Activated CD4-positive, alpha-beta T cell treated with anti-CD3 and anti-CD28 coated beads for 36 hours (primary cell): ENCODE data around the gene SLC9A1. TPM values are rescaled to one million over a fixed set of nuclear protein-coding genes. Genes with fewer than 3 reads are reported as not detected.

Source experiments
- ATAC-seq: fragments of 200-7000 bp; cut with Tn5 transposase; one replicate; pipeline ENCODE4 v1.10.0; 2021; ENCODE audit warnings: mild to moderate bottlenecking, moderate library complexity
- CTCF ChIA-PET: fragments of 350-600 bp; sonication (Branson Sonifier 250); formaldehyde crosslinking; loops from one replicate; lab custom pipeline; 2021; ENCODE audit warnings: antibody characterized with exemption; lab: Charles Lee
- POLR2A ChIA-PET: fragments of 350-600 bp; sonication (Branson Sonifier 250); formaldehyde crosslinking; loops from one replicate; lab custom pipeline; 2021; ENCODE audit warnings: antibody characterized with exemption, inconsistent platforms; lab: Charles Lee
- DNase-seq: peaks from one replicate; pipeline ENCODE4 v3.0.0-alpha.2; 2020
- H3K27ac Mint-ChIP-seq: one replicate; pipeline ENCODE4 v1.8.0; 2021; ENCODE audit warnings: mixed read lengths
- H3K27me3 Mint-ChIP-seq: one replicate; pipeline ENCODE4 v1.8.0; 2021; ENCODE audit warnings: mixed read lengths
- H3K36me3 Mint-ChIP-seq: one replicate; pipeline ENCODE4 v1.8.0; 2021; ENCODE audit warnings: low read depth, mixed read lengths
- H3K4me1 Mint-ChIP-seq: one replicate; pipeline ENCODE4 v1.8.0; 2021; ENCODE audit warnings: mixed read lengths
- H3K4me3 Mint-ChIP-seq: one replicate; pipeline ENCODE4 v1.8.0; 2021; ENCODE audit warnings: mild to moderate bottlenecking, moderate library complexity, mixed read lengths
- H3K9me3 Mint-ChIP-seq: one replicate; pipeline ENCODE4 v1.8.0; 2021; ENCODE audit warnings: low read depth, mixed read lengths
- intact Hi-C, 2 experiments: fragments of 100-400 bp; cut with DNase I in 1 of 2; cut with micrococcal nuclease in 1 of 2; formaldehyde crosslinking; loops; one replicate each; pipeline versions ENCODE4 v1.14.2 to v1.15.1; 2022 to 2024; cut with DNase I, micrococcal nuclease
- total RNA-seq, 2 experiments: library from RNA; stranded (reverse); gene quantifications; one replicate each; pipeline ENCODE4 v1.2.3, GENCODE V29; 2021

SLC9A1 gene
- total RNA-seq, 2 experiments from 2014 or later: 15.6 to 20.4 TPM

- no peak overlapping the region for H3K4me3 Mint-ChIP-seq
- H3K27me3 Mint-ChIP-seq: no peaks in the 10 kb centered on the region
- no peak overlapping the region for H3K27ac Mint-ChIP-seq
- intact Hi-C loops: no loop called here
- H3K9me3 Mint-ChIP-seq: no peaks in the 10 kb centered on the region
- H3K36me3 Mint-ChIP-seq: no peaks in the 10 kb centered on the region
- ATAC-seq (no peak), DNase-seq (no peak)
- no peaks in the 10 kb centered on the region for H3K4me1 Mint-ChIP-seq
- ChIA-PET POLR2A (interaction anchor here (0.7 kb wide), 1 partner anchor 350 kb away, joined by 8 read pairs; no protein-coding TSS in a partner anchor), CTCF (interaction anchor here (0.7 to 2.0 kb wide), 2 partner anchors 31 to 32 kb away, joined by 3 to 9 read pairs; no protein-coding TSS in a partner anchor)
Measured at GRCh38 chr1:27076803-27077202, 78.1 kb downstream of the SLC9A1 start.

- intact Hi-C loops: no loop called here
- Mint-ChIP-seq H3K27ac (no peak overlapping the region), H3K27me3 (no peaks in the 10 kb centered on the region), H3K36me3 (no peaks in the 10 kb centered on the region), H3K4me1 (no peaks in the 10 kb centered on the region), H3K4me3 (no peak overlapping the region), H3K9me3 (no peaks in the 10 kb centered on the region)
- DNase-seq: no peak
- ChIA-PET POLR2A (no interaction called here), CTCF (interaction anchor here (0.5 to 1.1 kb wide), 4 partner anchors 22 to 80 kb away, joined by 3 to 4 read pairs (median 3); no protein-coding TSS in a partner anchor)
- peak; percentile 36 for ATAC-seq
Measured at GRCh38 chr1:27074175-27074780, 80.6 kb downstream of the SLC9A1 start.

- Mint-ChIP-seq H3K27me3 (no peaks in the 10 kb centered on the region), H3K4me1 (no peaks in the 10 kb centered on the region), H3K4me3 (no peak overlapping the region), H3K9me3 (no peaks in the 10 kb centered on the region), H3K27ac (no peak overlapping the region), H3K36me3 (no peaks in the 10 kb centered on the region)
- ATAC-seq (no peak), DNase-seq (no peak)
- ChIA-PET CTCF (interaction anchor here (0.6 to 0.7 kb wide), 2 partner anchors 286 to 324 kb away, joined by 3 read pairs; no protein-coding TSS in a partner anchor), POLR2A (no interaction called here)
- intact Hi-C loops: no loop called here
Measured at GRCh38 chr1:27071049-27071416, 83.9 kb downstream of the SLC9A1 start.

DNA sequence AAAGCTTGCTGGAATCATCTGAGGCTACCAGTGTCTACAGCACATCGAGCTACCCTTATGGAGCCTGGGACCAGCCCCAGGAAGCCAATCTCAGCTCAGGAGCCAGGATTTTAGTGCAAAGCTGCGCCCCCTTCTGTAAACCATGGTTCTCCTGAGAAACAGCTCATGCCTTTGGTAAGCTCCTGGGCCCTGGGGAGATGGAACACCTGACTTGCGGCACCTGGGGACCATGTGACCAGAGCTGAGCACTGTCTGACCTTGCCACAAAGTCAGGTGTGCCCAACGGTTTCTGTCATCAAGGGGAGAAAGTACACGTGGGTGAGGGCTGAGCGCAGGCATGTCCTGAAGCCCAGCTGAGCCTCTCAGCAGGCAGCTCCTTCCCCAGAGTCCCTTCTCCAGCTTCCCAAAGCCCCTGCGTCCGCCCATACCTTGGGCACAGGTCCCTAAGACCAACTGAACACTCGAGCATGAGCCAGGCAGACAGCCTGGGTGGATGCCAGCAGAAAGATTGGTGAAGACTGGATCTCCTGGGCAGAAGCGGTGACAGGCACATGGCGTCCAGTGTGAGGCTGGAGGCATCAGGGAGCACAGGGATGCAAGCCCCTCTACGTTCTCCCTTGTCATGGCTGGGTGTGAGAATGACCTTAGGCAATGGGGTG, 84.4 kb downstream of the SLC9A1 start:
- no peak for DNase-seq
- Mint-ChIP-seq H3K4me3 (no peak overlapping the region), H3K4me1 (no peaks in the 10 kb centered on the region), H3K27me3 (no peaks in the 10 kb centered on the region), H3K9me3 (no peaks in the 10 kb centered on the region), H3K36me3 (no peaks in the 10 kb centered on the region), H3K27ac (no peak overlapping the region)
- POLR2A ChIA-PET: no interaction called here
- intact Hi-C loops: no loop called here
- ATAC-seq: no peak
- CTCF ChIA-PET: interaction anchor here (0.7 kb wide), 1 partner anchor 324 kb away, joined by 3 read pairs; no protein-coding TSS in a partner anchor

DNA sequence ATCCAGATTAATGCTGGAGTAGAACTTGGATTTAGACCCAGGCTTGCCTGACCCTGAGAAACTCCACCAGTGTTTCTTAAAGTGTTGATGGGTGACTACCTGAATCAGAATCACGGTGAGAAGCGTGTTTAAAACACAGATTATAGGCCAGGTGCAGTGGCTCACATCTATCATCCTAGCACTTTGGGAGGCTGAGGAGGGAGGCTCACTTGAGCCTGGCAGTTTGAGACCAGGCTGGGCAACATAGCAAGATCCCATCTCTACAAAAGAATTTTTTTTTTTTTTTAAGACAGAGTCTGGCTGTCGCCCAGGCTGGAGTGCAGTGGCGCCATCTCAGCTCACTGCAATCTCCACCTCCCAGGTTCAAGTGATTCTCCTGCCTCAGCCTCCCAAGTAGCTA, 86.0 kb downstream of the SLC9A1 start:
- Mint-ChIP-seq H3K9me3 (no peaks in the 10 kb centered on the region), H3K27me3 (no peaks in the 10 kb centered on the region), H3K36me3 (no peaks in the 10 kb centered on the region), H3K4me1 (no peaks in the 10 kb centered on the region), H3K4me3 (no peak overlapping the region), H3K27ac (no peak overlapping the region)
- intact Hi-C loops: no loop called here
- DNase-seq (no peak), ATAC-seq (no peak)
- ChIA-PET POLR2A (no interaction called here), CTCF (interaction anchor here (0.6 kb wide), 1 partner anchor 29 kb away, joined by 3 read pairs; no protein-coding TSS in a partner anchor)

DNA sequence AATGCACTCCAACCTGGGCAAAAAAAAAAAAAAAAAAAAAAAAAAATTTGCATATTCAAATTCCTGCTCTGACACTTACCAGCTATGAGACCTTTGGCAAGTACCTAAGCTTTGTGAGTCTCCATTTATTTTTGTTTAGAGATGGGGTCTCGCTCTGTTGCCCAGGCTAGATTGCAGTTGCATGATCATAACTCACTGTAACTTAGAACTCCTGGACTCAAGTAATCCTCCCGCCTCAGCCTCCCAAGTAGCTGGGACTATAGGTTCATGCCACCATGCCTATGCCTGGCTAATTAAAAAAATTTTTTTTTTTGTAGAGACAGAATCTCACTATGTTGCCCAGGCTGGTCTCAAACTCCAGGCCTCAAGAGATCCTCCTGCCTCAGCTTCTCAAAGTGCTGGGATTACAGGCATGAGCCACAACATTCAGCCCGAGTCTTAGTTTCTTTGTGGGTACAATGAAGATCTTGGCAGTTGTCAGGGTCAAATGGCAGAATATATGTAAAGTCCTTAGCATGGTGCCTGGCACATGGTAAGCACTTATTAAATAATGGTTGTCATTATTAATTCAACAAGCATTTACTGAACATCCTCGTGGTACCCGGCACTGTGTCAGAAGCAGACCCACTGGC, 88.8 kb downstream of the SLC9A1 start:
- no peak for ATAC-seq
- intact Hi-C loops: no loop called here
- POLR2A ChIA-PET: interaction anchor here (0.6 kb wide), 1 partner anchor 197 kb away, joined by 3 read pairs; no protein-coding TSS in a partner anchor
- no peaks in the 10 kb centered on the region for H3K27me3 Mint-ChIP-seq
- H3K27ac Mint-ChIP-seq: no peak overlapping the region
- no peak overlapping the region for H3K4me3 Mint-ChIP-seq
- CTCF ChIA-PET: no interaction called here
- no peaks in the 10 kb centered on the region for H3K4me1 Mint-ChIP-seq
- DNase-seq: no peak
- no peaks in the 10 kb centered on the region for H3K9me3 Mint-ChIP-seq
- H3K36me3 Mint-ChIP-seq: no peaks in the 10 kb centered on the region

GRCh38 chr1:27060891-27061290, 94.0 kb downstream of the SLC9A1 start:
- Mint-ChIP-seq H3K4me3 (no peak overlapping the region), H3K9me3 (no peaks in the 10 kb centered on the region), H3K36me3 (no peaks in the 10 kb centered on the region), H3K27ac (no peak overlapping the region), H3K4me1 (no peaks in the 10 kb centered on the region), H3K27me3 (no peaks in the 10 kb centered on the region)
- no peak for ATAC-seq
- ChIA-PET POLR2A (no interaction called here), CTCF (interaction anchor here (0.6 to 2.1 kb wide), 5 partner anchors 15 to 476 kb away, joined by 3 to 10 read pairs (median 3); no protein-coding TSS in a partner anchor)
- intact Hi-C loops: no loop called here
- DNase-seq: no peak

GRCh38 chr1:27058966-27059669, 95.8 kb downstream of the SLC9A1 start:
- CTCF ChIA-PET: interaction anchor here (1.6 kb wide), 1 partner anchor 15 kb away, joined by 7 read pairs; no protein-coding TSS in a partner anchor
- Mint-ChIP-seq H3K36me3 (no peaks in the 10 kb centered on the region), H3K9me3 (no peaks in the 10 kb centered on the region), H3K4me3 (no peak overlapping the region), H3K27ac (no peak overlapping the region), H3K4me1 (no peaks in the 10 kb centered on the region), H3K27me3 (no peaks in the 10 kb centered on the region)
- ATAC-seq (no peak), DNase-seq (no peak)
- POLR2A ChIA-PET: no interaction called here
- intact Hi-C loops: no loop called here

GRCh38 chr1:27057801-27058625, 96.9 kb downstream of the SLC9A1 start:
- Mint-ChIP-seq H3K27ac (no peak overlapping the region), H3K9me3 (no peaks in the 10 kb centered on the region), H3K4me3 (no peak overlapping the region), H3K27me3 (no peaks in the 10 kb centered on the region), H3K4me1 (no peaks in the 10 kb centered on the region), H3K36me3 (no peaks in the 10 kb centered on the region)
- DNase-seq: no peak
- intact Hi-C loops: no loop called here
- no peak for ATAC-seq
- ChIA-PET CTCF (interaction anchor here (1.5 kb wide), 1 partner anchor 12 kb away, joined by 9 read pairs; no protein-coding TSS in a partner anchor), POLR2A (no interaction called here)

DNA sequence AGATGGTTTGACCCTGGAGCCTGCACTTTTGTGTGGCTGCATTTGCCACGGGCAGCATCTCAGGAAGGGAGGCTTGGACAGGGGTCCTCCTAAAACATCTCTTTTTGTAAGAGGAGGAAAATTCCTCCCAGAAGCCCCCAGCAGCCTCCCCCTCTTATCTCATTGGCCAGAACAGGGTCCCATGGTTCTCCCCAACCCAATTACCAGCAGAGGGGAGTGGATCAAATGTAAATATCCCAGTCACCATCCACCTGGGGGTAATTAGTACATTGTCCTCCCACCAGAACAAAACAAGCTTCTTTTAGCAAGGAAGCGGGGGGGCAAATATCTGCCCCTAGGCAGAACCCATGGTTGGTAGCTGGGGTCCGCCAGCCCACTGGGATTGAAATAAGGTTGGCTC, 97.5 kb downstream of the SLC9A1 start:
- H3K4me3 Mint-ChIP-seq: no peak overlapping the region
- intact Hi-C loops: no loop called here
- H3K27ac Mint-ChIP-seq: no peak overlapping the region
- H3K9me3 Mint-ChIP-seq: no peaks in the 10 kb centered on the region
- H3K36me3 Mint-ChIP-seq: no peaks in the 10 kb centered on the region
- CTCF ChIA-PET: interaction anchor here (0.6 to 1.5 kb wide), 2 partner anchors 11 kb away, joined by 3 to 9 read pairs; no protein-coding TSS in a partner anchor
- no peak for ATAC-seq
- DNase-seq: no peak
- POLR2A ChIA-PET: no interaction called here
- no peaks in the 10 kb centered on the region for H3K4me1 Mint-ChIP-seq
- H3K27me3 Mint-ChIP-seq: no peaks in the 10 kb centered on the region
